SK-N-MC (cell line): ENCODE data around the gene ALKBH6.

Experiments
- DNase-seq: peaks from one replicate; pipeline ENCODE4 v3.0.0-alpha.2; 2011; ENCODE audit warnings: low read depth, low spot score
- H3K27ac ChIP-seq: fragments of 200-600 bp; sonication (generic); 2 replicates; pipeline ENCODE4 v1.5.1; 2016; ENCODE audit warnings: mixed run types
- H3K36me3 ChIP-seq: fragments of 200-600 bp; sonication (generic); 2 replicates; pipeline ENCODE4 v1.6.1; 2017; ENCODE audit warnings: antibody characterized with exemption, low read length, mixed read lengths; ENCODE audit not compliant: insufficient read depth
- H3K4me3 ChIP-seq: fragments of 200-600 bp; sonication (generic); 2 replicates; pipeline ENCODE4 v1.5.1; 2016
- H3K9ac ChIP-seq: fragments of 200-600 bp; sonication (generic); 2 replicates; pipeline ENCODE4 v1.8.0; 2017; ENCODE audit warnings: mixed run types, mixed read lengths; ENCODE audit not compliant: insufficient read length
- H3K9me3 ChIP-seq: fragments of 200-600 bp; sonication (generic); 2 replicates; pipeline ENCODE4 v1.6.1; 2017; ENCODE audit warnings: low read depth, mild to moderate bottlenecking, antibody characterized with exemption, low read length, moderate library complexity, mixed read lengths
- EZH2 ChIP-seq: fragments of 200-600 bp; sonication (generic); IDR thresholded peaks from one replicate; pipeline ENCODE4 v1.6.1; 2017; ENCODE audit warnings: antibody characterized with exemption
- FOXP2 ChIP-seq: optimal IDR thresholded peaks from 2 replicates; pipeline ENCODE3; 2011; ENCODE audit warnings: mild to moderate bottlenecking, moderate library complexity; ENCODE audit not compliant: insufficient read depth; ENCODE audit errors: extremely low read length, control extremely low read depth
- POLR2AphosphoS5 ChIP-seq: IDR thresholded peaks from 2 replicates; pipeline ENCODE4 v1.6.1; 2012; ENCODE audit warnings: mild to moderate bottlenecking, low read depth, low read length, borderline replicate concordance

The ALKBH6 gene

GRCh38 chr19:35959968-35960320 lies 54.1 kb downstream of the ALKBH6 start:
- TF ChIP-seq POLR2AphosphoS5 (no peak), FOXP2 (no peak), EZH2 (no peak)
- no peaks in the 10 kb centered on the region for H3K36me3 ChIP-seq
- H3K9me3 ChIP-seq: no peaks in the 10 kb centered on the region
- H3K4me3 ChIP-seq: no peak overlapping the region
- H3K27ac ChIP-seq: no peak overlapping the region
- DNase-seq: no peak
- no peak overlapping the region for H3K9ac ChIP-seq
